HG03139 (cell line): ENCODE results near the gene DDX11.
"Not testable (repeated sequence)": the region's sequence is repeated elsewhere in the genome, so short reads cannot be mapped to it uniquely, and the experiment has no call there.

Source experiments
- ATAC-seq: cut with Tn5 transposase; IDR thresholded peaks from one replicate; pipeline ENCODE4 v1.9.1; 2021; ENCODE audit not compliant: unreplicated experiment

The DDX11 gene

GRCh38 chr12:31098363-31098762 is 24.7 kb downstream of the DDX11 start:
- not testable (repeated sequence) for ATAC-seq

- not testable (repeated sequence) for ATAC-seq
Measured at GRCh38 chr12:31098771-31099170, 25.1 kb downstream of the DDX11 start.

- not testable (repeated sequence) for ATAC-seq
Measured at GRCh38 chr12:31099434-31099833, 25.8 kb downstream of the DDX11 start.

GRCh38 chr12:31100503-31101208 is 27.0 kb downstream of the DDX11 start:
- not testable (repeated sequence) for ATAC-seq

GRCh38 chr12:31102125-31102524 is 28.5 kb downstream of the DDX11 start:
- not testable (repeated sequence) for ATAC-seq

DNA sequence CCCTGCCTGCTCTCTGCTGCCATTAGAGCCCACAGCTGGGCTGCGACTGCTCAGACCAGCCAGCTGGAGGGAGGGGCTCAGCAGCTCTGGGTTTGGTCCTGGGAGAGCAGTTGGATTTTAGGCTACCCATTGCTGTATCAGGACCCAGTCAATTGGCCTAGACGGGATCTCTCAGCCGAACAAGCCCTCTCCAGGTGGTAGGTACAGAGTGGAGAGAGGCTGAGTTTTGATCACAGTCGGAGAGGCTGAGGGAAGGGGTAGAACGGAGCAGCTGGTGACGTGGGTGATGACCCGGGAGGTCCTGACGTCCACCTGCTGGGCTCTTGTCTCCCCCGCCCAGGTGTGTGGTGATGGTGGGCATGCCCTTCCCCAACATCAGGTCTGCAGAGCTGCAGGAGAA is 28.9 kb downstream of the DDX11 start:
- ATAC-seq, result not testable (repeated sequence)

- not testable (repeated sequence) for ATAC-seq
Measured at GRCh38 chr12:31103561-31103975, 29.9 kb downstream of the DDX11 start.

GRCh38 chr12:31104220-31104619 is 30.6 kb downstream of the DDX11 start:
- not testable (repeated sequence) for ATAC-seq

- ATAC-seq, result not testable (repeated sequence)
Measured at GRCh38 chr12:31104773-31105172, 31.1 kb downstream of the DDX11 start.

- ATAC-seq, result no peak
Measured at GRCh38 chr12:31105668-31106067, 32.0 kb downstream of the DDX11 start.

DNA sequence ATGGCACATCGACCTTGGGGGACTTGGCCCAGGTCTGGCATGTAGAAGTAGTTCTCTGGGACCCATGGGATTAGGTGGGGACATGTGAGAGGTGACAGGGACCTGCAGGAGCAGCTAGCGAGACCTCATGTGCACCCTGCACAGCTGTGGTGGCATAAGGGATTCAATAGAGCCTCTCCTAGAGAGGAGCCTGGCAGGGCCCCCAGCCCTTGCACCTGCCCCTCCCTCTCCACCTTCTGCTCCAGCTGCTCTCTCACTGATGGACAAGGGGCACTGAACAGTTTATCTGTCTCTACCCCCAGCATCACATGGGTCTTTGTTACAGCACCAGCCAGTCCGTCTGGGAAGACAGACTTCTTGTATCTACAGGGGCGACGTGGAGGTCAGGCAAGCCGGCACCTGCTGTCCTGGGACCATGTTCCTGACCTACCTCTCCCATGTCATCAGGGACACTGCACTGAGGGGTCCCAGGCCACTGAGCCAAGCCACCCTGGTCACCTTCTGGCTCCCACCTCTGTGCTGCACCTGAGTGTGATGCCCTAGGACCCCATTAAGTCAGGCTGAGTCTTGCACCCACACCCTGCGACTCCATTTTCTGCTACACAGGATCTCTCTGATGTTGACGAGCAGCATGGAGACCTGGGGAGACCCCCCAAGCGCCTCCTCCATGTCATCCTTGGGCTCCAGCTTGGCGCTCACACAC is 32.6 kb downstream of the DDX11 start:
- no peak for ATAC-seq

GRCh38 chr12:31109773-31110172 is 36.1 kb downstream of the DDX11 start:
- ATAC-seq, result not testable (repeated sequence)

GRCh38 chr12:31110263-31110662 is 36.6 kb downstream of the DDX11 start:
- not testable (repeated sequence) for ATAC-seq

GRCh38 chr12:31115092-31115601 is 41.5 kb downstream of the DDX11 start:
- not testable (repeated sequence) for ATAC-seq

DNA sequence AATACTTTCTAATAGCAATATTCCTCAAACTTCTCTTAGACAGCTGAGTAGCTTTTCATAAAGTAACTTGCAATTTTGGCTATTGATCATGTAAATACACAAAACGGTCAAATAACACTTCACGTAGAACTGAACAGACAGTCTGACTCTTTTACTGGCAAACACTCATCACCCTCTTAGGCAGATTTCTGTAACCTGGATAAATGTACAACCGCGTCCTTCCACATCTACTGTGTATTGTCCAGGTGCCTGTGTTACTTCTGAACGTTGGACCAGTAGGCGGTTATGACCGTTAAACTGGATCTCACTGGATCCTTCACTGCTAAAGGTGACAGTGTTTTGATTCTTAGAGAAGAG is 43.2 kb downstream of the DDX11 start:
- not testable (repeated sequence) for ATAC-seq

DNA sequence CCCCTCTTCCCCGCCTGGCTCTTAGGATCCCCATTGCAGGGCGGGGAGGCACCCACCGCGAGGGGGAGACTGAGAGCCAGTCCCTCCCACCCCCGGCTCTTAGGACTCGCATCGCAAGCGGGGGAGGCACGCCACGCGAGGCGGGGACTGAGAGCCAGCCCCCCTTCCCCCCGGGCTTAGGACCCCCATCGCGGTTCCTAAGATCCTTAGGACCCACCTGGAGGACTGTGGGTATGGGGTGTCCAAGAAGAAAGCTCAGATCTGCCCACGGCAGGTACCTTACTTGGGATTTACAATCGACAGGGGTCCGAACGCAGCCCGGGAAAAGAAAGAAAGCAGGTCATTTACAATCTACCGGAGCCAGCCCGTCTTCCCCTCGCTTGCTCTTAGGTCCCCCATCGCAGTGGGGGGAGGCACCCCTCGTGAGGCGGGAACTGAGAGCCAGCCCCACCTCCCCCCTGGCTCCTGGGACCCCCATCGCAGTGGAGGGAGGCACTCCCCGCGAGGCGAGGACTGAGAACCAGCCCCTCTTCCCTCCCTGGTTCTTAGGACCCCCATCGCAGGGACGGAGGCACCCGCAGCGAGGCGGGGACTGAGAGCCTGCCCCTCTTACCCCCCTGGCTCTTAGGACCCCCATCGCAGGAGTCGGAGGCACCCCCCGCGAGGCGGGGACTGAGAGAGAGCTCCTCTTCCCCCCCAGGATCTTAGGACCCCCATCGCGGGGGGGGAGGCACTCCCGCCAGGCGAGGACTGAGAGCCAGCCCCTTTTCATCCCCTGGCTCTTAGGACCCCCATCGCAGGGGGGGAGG is 43.7 kb downstream of the DDX11 start:
- ATAC-seq, result no peak

GRCh38 chr12:31118347-31119191 is 44.9 kb downstream of the DDX11 start:
- ATAC-seq, result no peak

- no peak for ATAC-seq
Measured at GRCh38 chr12:31119192-31119802, 45.6 kb downstream of the DDX11 start.

DNA sequence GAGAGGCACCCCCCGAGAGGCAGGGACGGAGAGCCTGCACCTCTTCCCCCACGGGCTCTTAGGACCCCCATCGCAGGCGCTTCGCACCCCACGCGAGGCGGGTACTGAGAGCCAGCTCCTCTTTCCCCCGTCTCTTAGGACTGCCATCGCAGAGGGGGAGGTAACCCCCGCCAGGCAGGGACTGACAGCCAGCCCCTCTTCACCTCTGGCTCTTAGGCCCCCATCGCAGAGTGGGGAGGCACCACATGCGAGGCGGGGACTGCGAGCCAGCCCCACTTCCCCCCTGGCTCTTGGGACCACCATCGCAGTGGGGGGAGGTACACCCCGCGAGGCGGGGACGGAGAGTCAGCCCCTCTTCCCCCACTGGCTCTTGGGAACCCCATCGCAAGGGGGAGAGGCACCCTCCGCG is 46.1 kb downstream of the DDX11 start:
- ATAC-seq, result no peak

- ATAC-seq, result no peak
Measured at GRCh38 chr12:31120392-31121008, 46.8 kb downstream of the DDX11 start.
